ENCODE data around the gene KIF12. TPM values are rescaled to one million over a fixed set of nuclear protein-coding genes. Genes with fewer than 3 reads are reported as not detected.

The KIF12 gene
- total and polyA plus RNA-seq, 8 donors = 40.4 to 605 (median 68.3) TPM

DNA sequence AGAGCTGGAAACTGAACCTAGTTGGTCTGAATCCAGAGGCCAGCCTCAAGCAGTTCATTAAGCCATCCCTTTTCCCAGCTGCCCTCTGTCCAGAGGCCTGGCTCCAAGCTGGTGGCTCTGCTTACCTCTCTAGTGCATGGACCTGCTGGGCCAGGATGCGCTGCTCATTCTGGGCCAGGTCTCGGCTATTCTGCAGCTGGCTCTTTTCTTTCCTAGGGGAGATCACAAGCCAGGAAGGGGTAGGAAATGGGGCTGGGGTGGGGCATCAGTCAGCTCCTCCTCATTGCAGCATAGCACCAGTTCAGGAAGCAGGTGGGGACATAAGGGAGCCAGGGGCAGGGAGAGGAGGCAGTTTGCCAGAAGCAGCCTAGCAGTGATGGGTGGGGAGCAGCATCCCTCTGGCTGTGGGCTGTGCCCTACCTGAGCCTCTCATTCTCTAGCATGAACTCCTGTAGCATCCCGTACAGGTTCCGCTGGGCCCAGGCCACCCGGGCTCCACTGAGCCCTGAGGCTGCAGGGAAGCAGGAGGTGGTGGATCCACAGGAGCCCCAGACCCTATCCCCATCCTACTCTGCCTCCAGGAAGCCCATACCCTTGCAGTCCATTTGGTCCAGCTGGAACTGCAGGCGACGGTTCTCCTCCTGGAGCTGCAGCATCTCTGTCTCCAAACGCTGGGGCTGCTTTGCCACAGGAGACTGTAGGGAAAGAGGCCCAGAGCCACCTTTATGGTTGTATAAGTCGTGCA lies 5.2 kb downstream of the KIF12 start:
- FAIRE-seq = no peak
- H3K27ac ChIP-seq = no peak overlapping the region
- H3K4me1 ChIP-seq = no peaks in the 10 kb centered on the region
- DNase-seq = peak in 1 of 6 donors; percentile 1
- H3K27me3 ChIP-seq = no peaks in the 10 kb centered on the region
- TF ChIP-seq, protein P1, sequence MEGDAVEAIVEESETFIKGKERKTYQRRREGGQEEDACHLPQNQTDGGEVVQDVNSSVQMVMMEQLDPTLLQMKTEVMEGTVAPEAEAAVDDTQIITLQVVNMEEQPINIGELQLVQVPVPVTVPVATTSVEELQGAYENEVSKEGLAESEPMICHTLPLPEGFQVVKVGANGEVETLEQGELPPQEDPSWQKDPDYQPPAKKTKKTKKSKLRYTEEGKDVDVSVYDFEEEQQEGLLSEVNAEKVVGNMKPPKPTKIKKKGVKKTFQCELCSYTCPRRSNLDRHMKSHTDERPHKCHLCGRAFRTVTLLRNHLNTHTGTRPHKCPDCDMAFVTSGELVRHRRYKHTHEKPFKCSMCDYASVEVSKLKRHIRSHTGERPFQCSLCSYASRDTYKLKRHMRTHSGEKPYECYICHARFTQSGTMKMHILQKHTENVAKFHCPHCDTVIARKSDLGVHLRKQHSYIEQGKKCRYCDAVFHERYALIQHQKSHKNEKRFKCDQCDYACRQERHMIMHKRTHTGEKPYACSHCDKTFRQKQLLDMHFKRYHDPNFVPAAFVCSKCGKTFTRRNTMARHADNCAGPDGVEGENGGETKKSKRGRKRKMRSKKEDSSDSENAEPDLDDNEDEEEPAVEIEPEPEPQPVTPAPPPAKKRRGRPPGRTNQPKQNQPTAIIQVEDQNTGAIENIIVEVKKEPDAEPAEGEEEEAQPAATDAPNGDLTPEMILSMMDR (IDR thresholded peaks at IDR 0.05) = no peak
- no peak overlapping the region for H3K4me3 ChIP-seq
- intact Hi-C loops (cut with DNase I) = no loop called here
- WGBS, 2 donors = 87 to 91% methylated on average over 9 of the region's 9 CpGs
- no peaks in the 10 kb centered on the region for H3K9me3 ChIP-seq
- H3K36me3 ChIP-seq = peaks cover 0 to 37% (median 7%) of the 10 kb centered on the region in 3 donors
- no peak for ATAC-seq

- intact Hi-C loops (cut with DNase I) = no loop called here
Observed at GRCh38 chr9:114093031-114093471, 6.0 kb downstream of the KIF12 start.

GRCh38 chr9:114092336-114092735 lies 6.8 kb downstream of the KIF12 start:
- intact Hi-C loops (cut with DNase I) = no loop called here
- no peaks in the 10 kb centered on the region for H3K27me3 ChIP-seq
- ATAC-seq (no peak), FAIRE-seq (no peak), DNase-seq (peak in 2 of 6 donors; percentile 1 to 46)
- peaks cover 0 to 37% (median 7%) of the 10 kb centered on the region in 3 donors for H3K36me3 ChIP-seq
- H3K27ac ChIP-seq = no peak overlapping the region
- TF ChIP-seq, protein P1 (IDR thresholded peaks at IDR 0.05) = no peak
- no peaks in the 10 kb centered on the region for H3K4me1 ChIP-seq
- H3K4me3 ChIP-seq = no peak overlapping the region
- H3K9me3 ChIP-seq = no peaks in the 10 kb centered on the region
- WGBS, 2 donors = 84 to 96% methylated on average over 4 of the region's 4 CpGs

More at GRCh38 chr9:114093031-114093471, 6.0 kb downstream of the KIF12 start:
- no peak overlapping the region for H3K27ac ChIP-seq
- H3K9me3 ChIP-seq = no peaks in the 10 kb centered on the region
- ATAC-seq (no peak), FAIRE-seq (no peak), DNase-seq (no peak)
- H3K4me3 ChIP-seq = no peak overlapping the region
- WGBS, 2 donors = 82 to 84% methylated on average over 4 of the region's 4 CpGs
- TF ChIP-seq, protein P1 (IDR thresholded peaks at IDR 0.05) = no peak
- no peaks in the 10 kb centered on the region for H3K4me1 ChIP-seq
- H3K36me3 ChIP-seq = peaks cover 0 to 37% (median 7%) of the 10 kb centered on the region in 3 donors
- H3K27me3 ChIP-seq = no peaks in the 10 kb centered on the region

DNA sequence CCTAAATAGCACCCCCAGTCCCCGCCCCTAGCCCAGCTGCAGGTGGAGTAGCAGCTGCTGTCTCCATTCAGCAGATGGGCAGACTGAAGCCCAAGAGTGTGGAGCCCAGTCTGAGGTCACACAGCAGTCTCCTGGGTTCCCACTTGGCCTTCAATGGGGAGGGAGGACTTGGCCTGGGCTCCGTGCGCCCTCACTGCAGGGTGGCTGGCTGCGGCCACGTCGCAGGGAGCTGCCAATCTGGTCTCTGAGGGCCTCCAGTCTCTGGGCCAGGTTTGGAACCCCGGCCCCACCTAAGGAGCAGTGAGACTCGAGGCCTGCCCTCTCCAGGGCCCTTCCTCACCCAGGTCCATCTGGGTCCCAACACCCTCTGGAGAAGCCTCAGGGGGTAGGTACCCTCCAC lies 7.4 kb downstream of the KIF12 start:
- FAIRE-seq (no peak), DNase-seq (peak in 3 of 6 donors; percentile 1 to 50 (median 10)), ATAC-seq (no peak)
- TF ChIP-seq, protein P1 (IDR thresholded peaks at IDR 0.05) = no peak
- 89 to 92% methylated on average over 8 of the region's 8 CpGs for WGBS, 2 donors
- peaks cover 0 to 37% (median 7%) of the 10 kb centered on the region in 3 donors for H3K36me3 ChIP-seq
- intact Hi-C loops (cut with DNase I) = no loop called here
- no peaks in the 10 kb centered on the region for H3K4me1 ChIP-seq
- H3K4me3 ChIP-seq = no peak overlapping the region
- H3K27ac ChIP-seq = no peak overlapping the region
- H3K27me3 ChIP-seq = no peaks in the 10 kb centered on the region
- no peaks in the 10 kb centered on the region for H3K9me3 ChIP-seq

DNA sequence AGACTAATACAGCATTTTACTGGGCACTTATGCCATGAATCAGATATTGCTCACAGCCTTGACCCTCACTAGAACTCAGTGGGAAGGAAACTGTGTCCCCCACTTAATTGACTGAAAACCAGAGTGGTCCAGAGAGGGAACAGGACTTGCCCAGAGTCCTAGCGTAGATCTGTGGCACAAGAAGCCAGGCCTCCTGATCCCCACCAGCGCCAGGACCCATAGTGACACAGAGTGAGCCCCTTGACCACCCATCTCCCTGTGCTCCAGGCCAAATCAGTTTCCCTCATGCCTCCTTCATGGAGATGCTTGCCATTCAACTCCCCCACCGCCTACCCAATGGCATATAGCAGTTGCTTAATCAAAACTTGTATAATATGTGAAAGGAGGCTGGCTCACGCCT lies 8.3 kb downstream of the KIF12 start:
- Histone ChIP-seq H3K9me3 (no peaks in the 10 kb centered on the region), H3K27ac (no peak overlapping the region), H3K4me1 (no peaks in the 10 kb centered on the region), H3K4me3 (no peak overlapping the region), H3K27me3 (no peaks in the 10 kb centered on the region), H3K36me3 (peaks cover 0 to 34% (median 7%) of the 10 kb centered on the region in 3 donors)
- DNase-seq (peak in 1 of 6 donors; percentile 1), FAIRE-seq (no peak), ATAC-seq (no peak)
- WGBS, 2 donors = 95 to 96% methylated on average over 4 of the region's 4 CpGs
- intact Hi-C loops (cut with DNase I) = no loop called here
- TF ChIP-seq, protein P1 (IDR thresholded peaks at IDR 0.05) = no peak
